H1 (cell line): ENCODE results near the gene BRI3BP. TPM values are rescaled to one million over a fixed set of nuclear protein-coding genes. Genes with fewer than 3 reads are reported as not detected.

Experiments
- CTCF ChIA-PET: fragments of 300-600 bp; sonication (Branson Sonifier 250); formaldehyde crosslinking; loops from one replicate; lab custom pipeline; 2021; ENCODE audit not compliant: partially characterized antibody; lab: Charles Lee
- POLR2A ChIA-PET: fragments of 300-600 bp; sonication (Branson Sonifier 250); formaldehyde crosslinking; loops from one replicate; lab custom pipeline; 2021; ENCODE audit warnings: inconsistent platforms; ENCODE audit not compliant: partially characterized antibody; lab: Charles Lee
- DNase-seq, 2 experiments: peaks; one replicate each; pipeline versions ENCODE4 v3.0.0 to v3.0.0-alpha.2; 2010 to 2022; ENCODE audit warnings: low spot score in 2 of 2, low read depth in 1 of 2, mixed read lengths in 1 of 2
- FAIRE-seq: peaks from 2 replicates; lab custom pipeline; 2011; peaks lifted over from hg19 to GRCh38; lab: Jason Lieb, UNC
- H2AFZ ChIP-seq: 2 replicates; pipeline ENCODE4 v1.8.1; 2012; ENCODE audit warnings: low read length, inconsistent platforms
- H2AK5ac ChIP-seq: 2 replicates; pipeline ENCODE4 v1.6.1; 2013; ENCODE audit warnings: low read depth, low read length
- H2BK120ac ChIP-seq: replicated peaks from 2 replicates; pipeline ENCODE3; 2013; ENCODE audit warnings: low read depth, low read length, inconsistent platforms
- H2BK12ac ChIP-seq: 2 replicates; pipeline ENCODE4 v1.6.1; 2013; ENCODE audit warnings: low read depth, low read length
- H2BK15ac ChIP-seq: 2 replicates; pipeline ENCODE4 v1.6.1; 2013; ENCODE audit warnings: low read length
- H2BK20ac ChIP-seq: 2 replicates; pipeline ENCODE4 v1.6.1; 2013; ENCODE audit warnings: low read length
- H2BK5ac ChIP-seq: 2 replicates; pipeline ENCODE4 v1.6.1; 2013; ENCODE audit warnings: low read depth, low read length
- H3K14ac ChIP-seq: 2 replicates; pipeline ENCODE4 v1.6.1; 2013; ENCODE audit warnings: inconsistent platforms; ENCODE audit not compliant: insufficient read length
- H3K18ac ChIP-seq: 2 replicates; pipeline ENCODE4 v1.6.1; 2013; ENCODE audit warnings: low read length; ENCODE audit errors: extremely low read depth
- H3K23ac ChIP-seq: 2 replicates; pipeline ENCODE4 v1.6.1; 2013; ENCODE audit warnings: inconsistent platforms; ENCODE audit not compliant: insufficient read length
- H3K23me2 ChIP-seq: 2 replicates; pipeline ENCODE4 v1.6.1; 2013; ENCODE audit warnings: low read depth, low read length
- H3K27ac ChIP-seq: 2 replicates; pipeline ENCODE4 v1.6.1; 2011; ENCODE audit warnings: low read depth, low read length, inconsistent platforms
- H3K27me3 ChIP-seq, 4 experiments: replicated peaks in 1 of 4; 1 replicate in 1 of 4; 2 replicates in 3 of 4; pipeline versions ENCODE4 v1.6.1 to v1.8.1; 2011 to 2013; ENCODE audit warnings: low read length in 3 of 4, mild to moderate bottlenecking in 3 of 4, inconsistent platforms in 2 of 4, mixed read lengths in 2 of 4, moderate library complexity in 1 of 4; ENCODE audit not compliant: control insufficient read depth in 3 of 4, insufficient read depth in 3 of 4; ENCODE audit errors: extremely low read depth in 1 of 4
- H3K36me3 ChIP-seq, 4 experiments: 2 replicates each; pipeline versions ENCODE4 v1.6.1 to v1.8.1; 2011 to 2013; ENCODE audit warnings: mild to moderate bottlenecking in 4 of 4, low read length in 3 of 4, moderate library complexity in 2 of 4, control low read depth in 1 of 4, inconsistent platforms in 1 of 4; ENCODE audit not compliant: insufficient read depth in 4 of 4, control insufficient read depth in 2 of 4
- H3K4ac ChIP-seq: replicated peaks from 2 replicates; pipeline ENCODE3; 2013; ENCODE audit warnings: low read length, low read depth, mixed read lengths, inconsistent platforms; ENCODE audit not compliant: insufficient read length
- H3K4me1 ChIP-seq, 4 experiments: replicated peaks in 1 of 4; 1 replicate in 1 of 4; 2 replicates in 3 of 4; pipeline versions ENCODE4 v1.6.1 to v1.8.1; 2011 to 2013; ENCODE audit warnings: low read length in 3 of 4, inconsistent platforms in 2 of 4, mixed read lengths in 1 of 4; ENCODE audit not compliant: insufficient read depth in 4 of 4, control insufficient read depth in 3 of 4
- H3K4me2 ChIP-seq, 2 experiments: 2 replicates each; pipeline versions ENCODE4 v1.6.1 to v1.8.1; 2011 to 2013; ENCODE audit warnings: low read depth in 2 of 2, low read length in 2 of 2, control low read depth in 1 of 2, inconsistent platforms in 1 of 2, mild to moderate bottlenecking in 1 of 2; ENCODE audit not compliant: insufficient read depth in 1 of 2
- H3K4me3 ChIP-seq, 4 experiments: fragments of 200-600, 300-600 bp in 1 of 4; sonication (generic), shearing (Covaris generic), sonication (Bioruptor Twin) in 1 of 4; 2 replicates each; pipeline versions ENCODE4 v1.5.1 to v1.8.1; 2011 to 2016; ENCODE audit warnings: low read length in 4 of 4, low read depth in 3 of 4, control low read depth in 2 of 4, inconsistent platforms in 2 of 4, mild to moderate bottlenecking in 2 of 4, mixed read lengths in 1 of 4, moderate library complexity in 1 of 4; ENCODE audit not compliant: insufficient read depth in 2 of 4; ENCODE audit errors: extremely low read depth in 1 of 4
- H3K56ac ChIP-seq: replicated peaks from 2 replicates; pipeline ENCODE3; 2013; ENCODE audit warnings: low read depth, mild to moderate bottlenecking, mixed read lengths, low read length, inconsistent platforms; ENCODE audit not compliant: insufficient read length
- H3K79me1 ChIP-seq: 2 replicates; pipeline ENCODE4 v1.6.1; 2013; ENCODE audit warnings: low read depth, low read length, control low read depth
- H3K79me2 ChIP-seq, 2 experiments: 2 replicates each; pipeline versions ENCODE4 v1.6.1 to v1.8.1; 2012 to 2013; ENCODE audit warnings: low read length in 2 of 2, mild to moderate bottlenecking in 2 of 2, inconsistent platforms in 1 of 2; ENCODE audit not compliant: insufficient read depth in 2 of 2, control insufficient read depth in 1 of 2
- H3K9ac ChIP-seq, 4 experiments: replicated peaks in 1 of 4; 1 replicate in 1 of 4; 2 replicates in 3 of 4; pipeline versions ENCODE4 v1.6.1 to v1.8.1; 2011 to 2013; ENCODE audit warnings: low read depth in 3 of 4, low read length in 3 of 4, control low read depth in 2 of 4, mild to moderate bottlenecking in 2 of 4, moderate library complexity in 2 of 4, inconsistent platforms in 1 of 4; ENCODE audit errors: extremely low read depth in 1 of 4
- H3K9me3 ChIP-seq, 2 experiments: 2 replicates each; pipeline versions ENCODE4 v1.6.1 to v1.8.1; 2012 to 2013; ENCODE audit warnings: mild to moderate bottlenecking in 2 of 2, moderate library complexity in 2 of 2, control low read depth in 1 of 2, inconsistent platforms in 1 of 2, low read depth in 1 of 2, low read length in 1 of 2, mixed read lengths in 1 of 2; ENCODE audit not compliant: insufficient read depth in 2 of 2
- H4K20me1 ChIP-seq, 2 experiments: replicated peaks in 1 of 2; 2 replicates each; pipeline versions ENCODE3 to v1.8.1; 2011 to 2013; ENCODE audit warnings: inconsistent platforms in 2 of 2, low read length in 2 of 2, mild to moderate bottlenecking in 1 of 2; ENCODE audit not compliant: insufficient read depth in 2 of 2, control insufficient read depth in 1 of 2
- H4K5ac ChIP-seq: 2 replicates; pipeline ENCODE4 v1.6.1; 2013; ENCODE audit warnings: low read length, low read depth, mixed read lengths, inconsistent platforms; ENCODE audit not compliant: insufficient read length
- H4K8ac ChIP-seq: 2 replicates; pipeline ENCODE4 v1.8.0; 2013; ENCODE audit warnings: mild to moderate bottlenecking, moderate library complexity, low read length, inconsistent platforms; ENCODE audit not compliant: insufficient read depth; ENCODE audit errors: extremely low read depth
- H4K91ac ChIP-seq: replicated peaks from 2 replicates; pipeline ENCODE3; 2013; ENCODE audit warnings: low read length, mixed read lengths, inconsistent platforms; ENCODE audit not compliant: insufficient read length
- BCL11A ChIP-seq, 2 experiments: IDR thresholded peaks; one replicate each; pipeline ENCODE4 v1.6.1; 2011; ENCODE audit warnings: low read depth in 2 of 2, low read length in 2 of 2, mild to moderate bottlenecking in 2 of 2
- CEBPB ChIP-seq: IDR thresholded peaks from 2 replicates; pipeline ENCODE4 v1.6.1; 2012; ENCODE audit warnings: low read depth, low read length
- E2F6 ChIP-seq: IDR thresholded peaks from 2 replicates; pipeline ENCODE4 v1.6.1; 2012; ENCODE audit warnings: inconsistent platforms
- HDAC6 ChIP-seq: IDR thresholded peaks from one replicate; pipeline ENCODE4 v1.7.1; 2012; ENCODE audit warnings: low read depth, mild to moderate bottlenecking, inconsistent platforms, low read length, moderate library complexity
- JUND ChIP-seq: IDR thresholded peaks from 2 replicates; pipeline ENCODE4 v1.6.1; 2011; ENCODE audit warnings: mild to moderate bottlenecking, improper control_type of control experiment, low read length
- MAFK ChIP-seq: IDR thresholded peaks from 2 replicates; pipeline ENCODE4 v1.6.1; 2012; ENCODE audit warnings: low read depth, mild to moderate bottlenecking, improper control_type of control experiment, low read length
- POLR2A ChIP-seq, 2 experiments: IDR thresholded peaks; 1 replicate in 1 of 2; 2 replicates in 1 of 2; pipeline ENCODE4 v1.6.1; 2011; ENCODE audit warnings: low read depth in 2 of 2, low read length in 2 of 2, mild to moderate bottlenecking in 2 of 2; ENCODE audit errors: control extremely low read depth in 1 of 2
- RBBP5 ChIP-seq: IDR thresholded peaks from 2 replicates; pipeline ENCODE4 v1.7.1; 2012; ENCODE audit warnings: low read depth, mild to moderate bottlenecking, inconsistent platforms, low read length, moderate library complexity, borderline replicate concordance
- RXRA ChIP-seq: IDR thresholded peaks from 2 replicates; pipeline ENCODE4 v1.6.1; 2011; ENCODE audit warnings: low read depth, mild to moderate bottlenecking, low read length, moderate library complexity; ENCODE audit not compliant: insufficient read depth
- SIN3A ChIP-seq, 2 experiments: IDR thresholded peaks in 1 of 2; conservative IDR thresholded peaks in 1 of 2; 2 replicates each; pipeline ENCODE4 v1.6.1; 2011 to 2012; ENCODE audit warnings: low read length in 2 of 2, improper control_type of control experiment in 1 of 2, low read depth in 1 of 2, mild to moderate bottlenecking in 1 of 2
- SP1 ChIP-seq: IDR thresholded peaks from 2 replicates; pipeline ENCODE4 v1.6.1; 2011; ENCODE audit warnings: low read depth, low read length
- TCF12 ChIP-seq: IDR thresholded peaks from 2 replicates; pipeline ENCODE4 v1.6.1; 2011; ENCODE audit warnings: low read depth, mild to moderate bottlenecking, low read length
- WGBS, 2 experiments: shearing (Covaris generic) in 1 of 2; methylation state at CpG; one replicate each; pipeline versions ENCODE4 v1.1.6 to v1.1.7; 2013 to 2015; ENCODE audit warnings: low lambda C conversion rate in 2 of 2, mixed read lengths in 2 of 2, inconsistent platforms in 1 of 2, low coverage in 1 of 2, missing lambda C conversion rate in 1 of 2; ENCODE audit not compliant: insufficient replicate concordance in 2 of 2, insufficient coverage in 1 of 2, insufficient read length in 1 of 2; ENCODE audit errors: extremely low coverage in 1 of 2, missing lambda C conversion rate in 1 of 2; 5-methylcytosine and 5-hydroxymethylcytosine counted together
- polyA plus RNA-seq, 7 experiments: library from polyadenylated mRNA; depleted of rRNA in 3 of 7; stranded (reverse) in 5 of 7; unstranded in 2 of 7; fragments of >200 nt in 5 of 7; fragments of 200-250 nt in 2 of 7; gene quantifications; 1 replicate in 5 of 7; 2 replicates in 1 of 7; 4 replicates in 1 of 7; pipeline versions ENCODE4 v1.2.1 to v1.2.3, GENCODE V29; 2011 to 2013; ENCODE audit warnings: missing spikeins in 2 of 7, mixed read lengths in 2 of 7
- total RNA-seq: library from RNA; stranded (reverse); fragmentation: NEBNext Ultra II Directional; extraction: Animal tissue kit (Norgen Biotek cat#: 25700); gene quantifications from 2 replicates; pipeline ENCODE4 v1.2.1, GENCODE V29; 2021
- TF ChIP-seq, protein P1 (sequence below): IDR thresholded peaks from 2 replicates; pipeline ENCODE4 v1.6.1; 2012; ENCODE audit warnings: inconsistent platforms
- TF ChIP-seq, protein P2 (sequence below): IDR thresholded peaks from 2 replicates; pipeline ENCODE4 v1.6.1; 2011; ENCODE audit warnings: low read depth, mild to moderate bottlenecking, low read length; ENCODE audit not compliant: insufficient read depth

The BRI3BP gene
- total and polyA plus RNA-seq, 2 of the 8 experiments (the other 6 are each of a cell fraction or from before 2014, with no cell fraction given), result 5.4 to 14.2 TPM

GRCh38 chr12:125057708-125058107 is 64.3 kb downstream of the BRI3BP start:
- Histone ChIP-seq H4K5ac (no peak overlapping the region), H3K14ac (no peak overlapping the region), H2AFZ (no peak overlapping the region), H2BK12ac (no peak overlapping the region), H2BK120ac (no peak overlapping the region), H3K36me3 (no peaks in the 10 kb centered on the region), H2AK5ac (no peak overlapping the region), H3K4me1 (no peaks in the 10 kb centered on the region; a peak in 1 of 7 replicates), H3K9ac (no peak overlapping the region), H3K27ac (no peak overlapping the region), H3K56ac (no peak overlapping the region), H2BK5ac (no peak overlapping the region), H3K79me2 (no peaks in the 10 kb centered on the region), H3K23me2 (no peaks in the 10 kb centered on the region), H3K23ac (no peak overlapping the region), H3K18ac (no peak overlapping the region), H3K79me1 (no peaks in the 10 kb centered on the region), H4K8ac (no peak overlapping the region), H2BK20ac (no peak overlapping the region), H2BK15ac (no peak overlapping the region), H4K20me1 (no peaks in the 10 kb centered on the region), H3K4me2 (no peak overlapping the region), H3K27me3 (no peaks in the 10 kb centered on the region), H4K91ac (no peak overlapping the region), H3K4ac (no peak overlapping the region), H3K9me3 (peaks cover 5 to 12% of the 10 kb centered on the region in 2 experiments; a peak in 3 of 4 replicates), H3K4me3 (no peak overlapping the region)
- DNase-seq (no peak), FAIRE-seq (no peak)
- POLR2A ChIA-PET, result interaction anchor here (0.6 to 1.2 kb wide), 3 partner anchors 8 to 61 kb away, joined by 3 to 4 read pairs (median 3); no protein-coding TSS in a partner anchor
- WGBS, 2 experiments, result 92% methylated on average over 5 of the region's 5 CpGs; no CpG with 5 or more reads in 1 of the 2 experiments
- CTCF ChIA-PET, result interaction anchor here (0.8 kb wide), 1 partner anchor 10 kb away, joined by 3 read pairs; no protein-coding TSS in a partner anchor
- no peak for TF ChIP-seq TCF12
- no peak for TF ChIP-seq RBBP5
- no peak for TF ChIP-seq CEBPB
- TF ChIP-seq, protein P1, sequence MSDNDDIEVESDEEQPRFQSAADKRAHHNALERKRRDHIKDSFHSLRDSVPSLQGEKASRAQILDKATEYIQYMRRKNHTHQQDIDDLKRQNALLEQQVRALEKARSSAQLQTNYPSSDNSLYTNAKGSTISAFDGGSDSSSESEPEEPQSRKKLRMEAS, result no peak
- TF ChIP-seq RXRA, result no peak
- TF ChIP-seq, protein P2, sequence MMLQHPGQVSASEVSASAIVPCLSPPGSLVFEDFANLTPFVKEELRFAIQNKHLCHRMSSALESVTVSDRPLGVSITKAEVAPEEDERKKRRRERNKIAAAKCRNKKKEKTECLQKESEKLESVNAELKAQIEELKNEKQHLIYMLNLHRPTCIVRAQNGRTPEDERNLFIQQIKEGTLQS, result no peak
- TF ChIP-seq JUND, result no peak
- no peak for TF ChIP-seq SP1
- TF ChIP-seq E2F6, result no peak
- no peak for TF ChIP-seq HDAC6
- no peak for TF ChIP-seq MAFK
- no peak for TF ChIP-seq SIN3A (conservative IDR thresholded peaks at IDR 0.05 in 1 of 2, IDR thresholded peaks at IDR 0.05 in 1 of 2; ENCODE audit: low read depth in 1 of 2, low read length in 2 of 2)
- TF ChIP-seq BCL11A (IDR thresholded peaks at IDR 0.05; ENCODE audit: low read depth in 2 of 2, low read length in 2 of 2), result no peak
- no peak for TF ChIP-seq POLR2A (IDR thresholded peaks at IDR 0.05; ENCODE audit: control extremely low read depth in 1 of 2, low read depth in 2 of 2, low read length in 2 of 2)
